Loucy (cell line): ENCODE data around the gene VMP1.

Source experiments
- EZH2phosphoT487 ChIP-seq: fragments of 200-600 bp; IDR thresholded peaks from 2 replicates; pipeline ENCODE4 v1.6.1; 2018; ENCODE audit warnings: antibody characterized with exemption, mild to moderate bottlenecking, moderate library complexity, borderline replicate concordance
- TF ChIP-seq, protein P1 (sequence below): fragments of 200-600 bp; sonication (generic); conservative IDR thresholded peaks from 2 replicates; pipeline ENCODE4 v1.5.1; 2014; ENCODE audit warnings: mild to moderate bottlenecking, antibody characterized with exemption, low read length

DNA sequence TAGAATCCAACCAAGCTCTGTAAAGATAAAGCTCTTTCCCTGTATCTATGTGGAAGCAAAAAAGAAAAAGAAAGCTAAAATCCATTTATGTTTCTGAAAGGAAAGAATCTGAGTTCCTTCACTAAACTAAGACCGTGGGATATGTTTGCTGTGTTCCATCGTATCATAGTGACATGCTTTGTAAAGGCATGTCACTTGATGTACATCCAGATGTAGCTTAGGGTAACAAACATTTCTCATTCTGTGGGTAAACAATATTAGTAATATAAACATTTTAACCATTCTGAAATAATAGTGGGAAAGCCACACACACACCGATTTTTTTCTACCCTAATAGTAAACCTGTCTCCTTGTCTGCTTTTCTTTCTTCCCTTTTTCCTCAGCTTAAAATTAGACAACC lies 107.2 kb downstream of the VMP1 start:
- TF ChIP-seq, protein P1, sequence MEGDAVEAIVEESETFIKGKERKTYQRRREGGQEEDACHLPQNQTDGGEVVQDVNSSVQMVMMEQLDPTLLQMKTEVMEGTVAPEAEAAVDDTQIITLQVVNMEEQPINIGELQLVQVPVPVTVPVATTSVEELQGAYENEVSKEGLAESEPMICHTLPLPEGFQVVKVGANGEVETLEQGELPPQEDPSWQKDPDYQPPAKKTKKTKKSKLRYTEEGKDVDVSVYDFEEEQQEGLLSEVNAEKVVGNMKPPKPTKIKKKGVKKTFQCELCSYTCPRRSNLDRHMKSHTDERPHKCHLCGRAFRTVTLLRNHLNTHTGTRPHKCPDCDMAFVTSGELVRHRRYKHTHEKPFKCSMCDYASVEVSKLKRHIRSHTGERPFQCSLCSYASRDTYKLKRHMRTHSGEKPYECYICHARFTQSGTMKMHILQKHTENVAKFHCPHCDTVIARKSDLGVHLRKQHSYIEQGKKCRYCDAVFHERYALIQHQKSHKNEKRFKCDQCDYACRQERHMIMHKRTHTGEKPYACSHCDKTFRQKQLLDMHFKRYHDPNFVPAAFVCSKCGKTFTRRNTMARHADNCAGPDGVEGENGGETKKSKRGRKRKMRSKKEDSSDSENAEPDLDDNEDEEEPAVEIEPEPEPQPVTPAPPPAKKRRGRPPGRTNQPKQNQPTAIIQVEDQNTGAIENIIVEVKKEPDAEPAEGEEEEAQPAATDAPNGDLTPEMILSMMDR, result no peak
- no peak for TF ChIP-seq EZH2phosphoT487
